ENCODE measurements around the gene NPIPB6. TPM values are rescaled to one million over a fixed set of nuclear protein-coding genes. Genes with fewer than 3 reads are reported as not detected.
"Not testable (repeated sequence)": the region's sequence is repeated elsewhere in the genome, so short reads cannot be mapped to it uniquely, and the experiment has no call there.

Gene NPIPB6
- total RNA-seq: 1.00 TPM

DNA sequence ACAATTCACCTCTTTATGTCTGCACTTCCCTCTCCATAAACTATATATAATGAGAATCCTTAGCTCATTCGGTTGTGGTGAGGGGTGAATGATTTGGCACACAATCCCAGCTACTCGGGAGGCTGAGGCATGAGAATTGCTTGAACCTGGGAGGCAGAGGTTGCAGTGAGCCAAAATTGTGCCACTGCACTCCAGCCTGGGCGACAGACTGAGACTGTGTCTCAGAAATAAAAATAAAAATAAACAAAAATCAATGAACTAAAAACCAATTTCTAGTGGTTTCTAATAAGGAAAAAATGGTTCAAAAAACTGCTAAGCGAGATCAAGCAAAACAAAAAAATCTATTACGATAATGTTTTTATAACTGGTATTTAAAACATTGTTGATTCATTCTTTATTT lies at the start of gene NPIPB6:
NPIPB6 (minus strand) TSS at position 101 of the 400 bp plus-strand sequence. CDS start 686 bp downstream, outside the sequence.
- ATAC-seq: not testable (repeated sequence)

DNA sequence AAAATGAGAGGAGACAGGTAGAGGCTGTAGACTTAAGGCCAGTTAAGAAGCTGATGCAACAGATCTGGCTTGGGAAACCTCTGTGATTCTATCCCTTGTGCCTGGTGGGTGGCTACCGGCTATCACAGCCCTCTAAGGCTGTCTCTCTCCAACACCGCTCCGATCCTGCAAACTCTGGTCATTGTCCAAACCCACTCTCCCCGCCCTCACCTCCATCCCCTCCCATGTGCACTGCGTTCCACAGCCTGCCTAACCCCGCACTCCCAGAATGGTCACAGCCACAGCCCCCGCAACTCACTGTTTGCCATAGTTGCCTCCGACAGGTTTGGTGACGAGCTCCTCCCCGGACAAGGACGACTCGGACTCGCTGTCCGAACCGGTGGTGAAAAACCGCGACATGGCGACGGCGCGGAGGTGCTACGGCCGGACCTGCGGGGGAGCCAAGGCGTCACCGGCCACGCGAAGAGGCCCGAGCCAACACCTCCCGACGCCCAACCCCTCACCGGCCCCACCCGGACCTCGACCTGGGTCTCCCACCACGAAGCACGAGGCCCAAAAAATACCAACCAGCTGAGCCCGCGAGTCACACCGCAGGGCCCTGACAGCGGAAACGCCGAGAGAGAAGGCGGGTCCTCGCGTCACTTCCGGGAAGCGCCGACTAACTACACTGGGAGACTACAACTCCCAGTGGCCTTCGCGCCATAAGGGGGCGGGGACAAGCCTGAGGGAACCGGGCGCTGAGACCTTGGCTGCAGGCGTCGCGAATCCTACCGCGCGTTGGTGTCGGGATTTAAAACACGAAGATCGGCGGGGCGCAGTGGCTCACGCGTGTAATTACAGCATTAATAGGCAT lies 40.1 kb upstream of the NPIPB6 start, which contains the start of gene EIF3CL:
EIF3CL (minus strand) TSS at position 622 of the 853 bp plus-strand sequence; CDS start at position 399, 223 bp downstream.
- peak; percentile 99 for ATAC-seq

DNA sequence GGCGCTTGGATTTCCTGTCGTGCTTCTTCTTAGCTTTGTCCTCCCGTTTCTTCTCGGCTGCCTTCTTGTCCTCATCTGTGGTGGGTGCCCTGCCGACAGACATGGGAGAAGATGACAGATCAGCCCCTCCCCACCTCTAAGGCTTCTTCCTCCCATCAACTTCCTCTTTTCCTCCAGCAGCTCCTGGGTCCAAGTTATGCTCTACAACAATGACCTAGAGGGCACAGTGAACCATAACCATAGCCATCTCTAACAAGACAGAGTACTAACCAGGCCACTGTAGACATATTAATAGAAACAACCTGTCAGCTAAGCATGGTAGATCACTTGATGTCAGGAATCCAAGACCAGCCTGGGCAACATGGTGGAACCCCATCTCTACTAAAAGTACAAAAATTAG lies 28.7 kb upstream of the NPIPB6 start:
- ATAC-seq: not testable (repeated sequence)

DNA sequence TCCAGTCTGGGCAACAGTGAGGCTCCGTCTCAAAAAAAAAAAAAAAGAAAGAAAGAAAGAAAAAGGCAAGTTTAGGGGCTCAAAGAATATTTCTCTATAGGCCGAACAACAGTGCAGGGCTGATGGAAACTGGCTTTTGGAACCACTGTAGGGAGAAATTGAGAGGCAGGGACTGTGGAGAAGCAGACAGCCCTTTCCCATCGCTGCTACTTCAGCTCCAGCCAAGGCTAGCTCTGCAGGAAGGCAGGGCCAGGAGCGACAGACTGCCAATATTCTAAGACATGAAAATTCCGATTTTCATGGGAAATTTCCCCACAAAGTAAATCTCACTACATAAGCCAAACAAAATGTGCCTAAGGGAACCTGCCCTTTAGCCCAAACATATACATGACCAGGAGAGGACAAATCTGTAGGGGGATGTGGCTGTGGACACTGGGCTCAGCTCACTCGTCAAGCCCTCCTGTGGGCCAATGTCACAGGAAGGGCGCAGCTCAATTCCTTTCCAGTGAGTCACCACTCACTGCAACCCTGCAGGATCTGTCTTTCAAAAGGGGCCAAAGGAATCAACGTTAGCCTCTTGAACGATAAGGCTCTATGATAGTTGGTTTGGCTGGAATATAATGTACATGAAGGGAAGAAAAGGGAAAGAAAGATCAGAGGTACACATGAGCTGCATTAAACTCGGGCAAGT lies 19.0 kb upstream of the NPIPB6 start:
- ATAC-seq: not testable (repeated sequence)

DNA sequence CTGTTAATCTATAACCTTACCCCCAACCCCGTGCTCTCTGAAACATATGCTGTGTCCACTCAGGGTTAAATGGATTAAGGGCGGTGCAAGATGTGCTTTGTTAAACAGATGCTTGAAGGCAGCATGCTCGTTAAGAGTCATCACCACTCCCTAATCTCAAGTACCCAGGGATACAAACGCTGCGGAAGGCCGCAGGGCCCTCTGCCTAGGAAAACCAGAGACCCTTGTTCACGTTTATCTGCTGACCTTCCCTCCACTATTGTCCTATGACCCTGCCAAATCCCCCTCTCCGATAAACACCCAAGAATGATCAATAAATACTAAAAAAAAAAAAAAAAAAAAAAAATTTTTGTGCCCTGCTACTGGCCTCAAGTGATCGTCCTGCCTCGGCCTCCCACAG lies 14.5 kb upstream of the NPIPB6 start:
- not testable (repeated sequence) for ATAC-seq

DNA sequence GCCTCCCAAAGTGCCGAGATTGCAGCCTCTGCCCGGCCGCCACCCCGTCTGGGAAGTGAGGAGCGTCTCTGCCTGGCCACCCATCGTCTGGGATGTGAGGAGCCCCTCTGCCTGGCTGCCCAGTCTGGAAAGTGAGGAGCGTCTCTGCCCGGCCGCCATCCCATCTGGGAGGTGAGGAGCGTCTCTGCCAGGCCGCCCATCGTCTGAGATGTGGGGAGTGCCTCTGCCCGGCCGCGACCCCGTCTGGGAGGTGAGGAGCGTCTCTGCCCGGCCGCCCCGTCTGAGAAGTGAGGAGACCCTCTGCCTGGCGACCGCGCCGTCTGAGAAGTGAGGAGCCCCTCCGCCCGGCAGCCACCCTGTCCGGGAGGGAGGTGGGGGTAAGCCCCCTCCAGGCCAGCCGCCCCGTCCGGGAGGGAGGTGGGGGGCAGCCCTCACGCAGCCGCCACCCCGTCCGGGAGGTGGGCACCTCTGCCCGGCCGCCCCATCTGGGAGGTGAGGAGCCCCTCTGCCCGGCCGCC lies 13.9 kb upstream of the NPIPB6 start:
- ATAC-seq: not testable (repeated sequence)

DNA sequence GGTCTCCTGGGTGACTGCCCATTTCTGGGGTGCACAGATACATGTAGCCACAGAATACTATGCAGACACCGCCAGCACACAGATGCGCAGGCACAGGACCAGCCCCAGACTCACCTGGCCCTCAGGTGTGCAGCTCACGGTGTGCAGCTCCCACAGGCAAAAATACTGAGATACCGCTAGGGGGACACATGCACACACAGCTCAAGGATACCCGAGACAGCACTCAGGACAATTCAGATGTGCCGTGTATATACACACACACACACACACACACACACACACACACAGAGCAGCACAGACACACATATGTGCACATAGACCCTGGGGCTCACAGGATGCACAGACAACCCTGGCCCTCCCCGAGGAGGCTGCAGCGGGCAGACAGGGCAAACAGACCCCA lies 11.8 kb upstream of the NPIPB6 start:
- peak; percentile 85 for ATAC-seq

DNA sequence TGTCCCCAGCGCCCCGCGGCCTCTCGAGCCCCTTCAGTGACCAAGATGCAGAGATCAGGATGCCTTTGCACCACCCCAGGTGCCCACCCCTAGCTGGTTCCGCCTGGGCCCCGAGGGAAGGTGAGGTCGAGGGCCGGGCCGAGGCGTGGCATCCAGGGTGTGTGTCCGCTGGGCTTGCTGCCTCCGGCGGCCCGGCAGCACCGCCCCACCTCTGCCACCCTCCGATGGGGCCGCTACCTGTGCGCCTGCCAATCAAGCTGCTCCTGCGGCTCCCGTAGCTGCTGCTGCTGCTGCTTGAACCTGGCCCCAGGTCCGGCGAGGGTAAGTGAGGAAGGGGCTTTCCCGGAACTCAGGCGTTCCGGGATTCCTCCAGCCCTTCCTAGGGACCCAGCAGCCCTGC lies 11.0 kb upstream of the NPIPB6 start:
- peak; percentile 43 for ATAC-seq

DNA sequence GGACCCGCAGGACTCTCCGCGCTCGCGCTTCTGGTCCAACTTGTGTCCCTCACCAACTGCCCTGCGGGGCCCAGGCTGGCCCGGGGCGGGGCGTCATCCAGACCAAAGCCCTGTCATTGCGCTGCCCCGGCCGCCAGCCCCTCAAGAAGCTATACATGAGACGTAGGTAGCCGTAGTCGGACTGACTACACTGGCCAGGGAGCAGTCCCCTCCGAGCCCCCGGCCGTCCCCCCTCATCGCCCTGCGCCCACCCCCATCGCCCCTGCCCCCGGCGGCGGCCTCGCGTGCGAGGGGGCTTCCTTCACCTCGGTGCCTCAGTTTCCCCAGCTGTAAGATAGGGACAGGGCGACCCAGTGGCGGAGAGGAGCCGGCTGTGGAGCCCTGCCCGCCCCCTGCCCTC lies 4.6 kb upstream of the NPIPB6 start:
- peak; percentile 19 for ATAC-seq

DNA sequence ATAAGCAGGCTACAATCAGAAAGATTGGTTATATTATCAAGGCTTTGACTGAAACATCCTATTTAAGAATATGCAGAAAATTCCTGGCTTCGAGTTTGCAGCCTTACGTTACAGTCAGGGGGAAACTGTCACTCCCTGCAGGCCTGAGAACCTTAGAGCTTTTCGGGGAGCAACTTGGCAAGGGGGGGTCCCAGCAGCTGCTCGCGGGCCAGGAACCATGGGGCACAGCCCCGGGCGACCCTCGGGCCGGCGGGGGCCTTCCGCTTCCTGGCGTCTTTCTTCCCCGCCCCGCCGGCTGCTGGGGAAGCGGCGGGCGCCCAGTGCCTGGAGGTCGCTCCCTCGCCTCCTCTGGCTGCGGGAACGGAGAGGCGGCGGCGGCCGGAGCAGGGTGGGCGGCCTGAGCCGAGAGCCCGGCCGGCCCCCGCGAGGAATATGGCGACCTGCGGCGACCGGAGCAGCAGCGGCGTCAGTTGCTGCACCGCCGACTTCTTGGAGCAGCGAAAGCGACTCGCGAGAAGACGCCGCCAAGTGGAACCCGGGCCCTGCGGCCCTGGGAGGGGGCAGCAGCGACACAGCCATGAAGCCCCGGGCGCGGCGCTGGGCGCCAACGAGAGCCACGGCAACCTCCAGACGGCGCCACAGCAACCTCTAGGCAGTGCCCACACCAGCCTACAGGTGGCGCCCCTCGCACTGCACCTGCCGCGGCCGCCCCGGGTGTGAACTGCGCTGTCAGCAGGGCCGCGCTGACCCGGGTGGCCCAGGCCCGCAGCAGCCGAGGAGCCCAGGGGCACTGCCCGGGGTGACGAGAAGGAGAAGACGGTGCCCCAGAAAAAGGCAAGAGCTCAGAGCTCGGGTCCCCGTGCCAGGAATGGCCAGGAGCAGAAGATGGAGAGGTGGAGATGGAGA lies 1.2 kb upstream of the NPIPB6 start:
- peak; percentile 98 for ATAC-seq

DNA sequence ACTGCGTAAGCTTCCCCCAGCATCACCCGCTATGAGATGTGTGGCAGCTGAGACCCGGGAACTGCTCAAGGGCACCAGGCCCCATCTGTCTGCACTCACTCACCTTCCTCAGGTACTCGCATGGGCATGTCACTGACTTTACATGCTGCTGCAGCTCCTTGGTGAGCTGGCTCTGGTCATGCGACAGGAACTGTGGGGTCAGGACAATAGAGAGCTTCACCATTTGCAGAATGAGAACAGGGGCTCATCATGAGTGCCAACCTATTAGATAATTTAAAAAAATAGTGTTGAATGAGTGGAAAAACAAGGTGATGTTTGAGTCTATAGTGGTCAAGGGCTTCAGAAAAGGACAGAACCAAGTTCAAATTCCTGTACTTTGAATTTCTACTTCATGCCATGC lies 708 bp downstream of the NPIPB6 start:
- ATAC-seq: not testable (repeated sequence)

DNA sequence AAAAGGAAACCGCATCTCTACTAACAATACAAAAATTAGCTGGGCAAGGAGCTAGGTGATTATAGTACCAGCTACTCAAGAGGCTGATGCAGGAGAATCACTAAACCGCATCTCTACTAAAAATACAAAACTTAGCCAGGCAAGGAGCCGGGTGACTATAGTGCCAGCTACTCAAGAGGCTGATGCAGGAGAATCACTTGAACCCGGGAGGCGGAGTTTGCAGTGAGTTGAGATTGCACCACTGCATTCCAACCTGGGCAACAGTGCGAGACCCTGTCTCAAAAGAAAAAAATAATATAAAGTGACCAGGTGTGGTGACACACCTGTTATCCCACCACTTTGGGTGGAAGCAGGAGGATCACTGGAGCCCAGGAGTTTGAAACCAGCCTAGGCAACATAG lies 25.1 kb downstream of the NPIPB6 start:
- ATAC-seq: not testable (repeated sequence)

DNA sequence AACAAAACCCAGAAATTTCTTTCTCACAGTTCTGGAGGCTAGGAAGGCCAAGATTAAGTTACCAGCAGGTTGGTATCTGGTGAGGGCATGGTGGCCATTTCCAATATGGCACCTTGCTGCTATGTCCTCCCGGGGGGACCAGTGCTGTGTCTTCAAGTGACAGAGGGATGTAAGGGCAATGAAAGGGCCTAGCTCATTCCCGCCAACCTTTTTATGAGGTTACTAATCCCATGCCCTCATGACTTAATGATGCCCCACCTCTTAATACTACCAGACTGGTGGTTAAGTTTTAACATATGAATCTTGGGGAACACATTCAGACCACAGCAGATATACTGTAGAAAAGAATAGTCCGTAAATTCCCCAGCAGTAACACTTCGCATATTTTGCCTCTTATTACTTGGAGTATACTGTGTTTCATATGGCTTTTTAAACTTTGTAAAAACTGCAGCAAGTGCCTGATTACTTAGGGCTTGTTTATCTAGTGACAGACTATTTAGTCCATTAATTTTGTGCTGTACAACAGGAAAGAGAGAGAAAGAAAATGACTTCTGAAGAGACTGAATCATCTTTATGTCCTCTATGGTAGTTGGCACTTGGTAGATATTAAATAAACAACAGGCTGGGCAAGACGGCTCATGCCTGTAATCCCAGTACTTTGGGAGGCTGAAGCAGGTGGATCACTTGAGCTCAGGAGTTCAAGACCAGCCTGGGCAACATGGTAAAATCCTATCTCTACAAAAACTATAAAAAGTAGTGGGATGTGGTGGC lies 26.2 kb downstream of the NPIPB6 start:
- peak; percentile 92 for ATAC-seq

DNA sequence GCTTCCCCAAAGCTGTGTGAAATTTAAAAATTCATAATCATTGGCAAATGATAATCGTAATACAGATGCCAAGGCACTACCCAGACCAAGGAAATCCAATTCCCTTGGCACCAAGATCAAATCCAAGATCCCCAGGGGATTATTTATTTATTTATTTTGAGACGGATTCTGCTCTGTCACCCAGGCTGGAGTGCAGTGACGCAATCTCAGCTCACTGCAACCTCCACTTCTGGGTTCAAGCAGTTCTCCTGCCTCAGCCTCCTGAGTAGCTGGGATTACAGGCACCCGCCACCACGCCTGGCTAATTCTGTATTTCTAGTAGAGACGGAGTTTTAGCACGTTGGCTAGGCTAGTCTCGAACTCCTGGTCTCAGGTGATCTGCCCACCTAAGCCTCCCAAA lies 27.6 kb downstream of the NPIPB6 start:
- not testable (repeated sequence) for ATAC-seq

DNA sequence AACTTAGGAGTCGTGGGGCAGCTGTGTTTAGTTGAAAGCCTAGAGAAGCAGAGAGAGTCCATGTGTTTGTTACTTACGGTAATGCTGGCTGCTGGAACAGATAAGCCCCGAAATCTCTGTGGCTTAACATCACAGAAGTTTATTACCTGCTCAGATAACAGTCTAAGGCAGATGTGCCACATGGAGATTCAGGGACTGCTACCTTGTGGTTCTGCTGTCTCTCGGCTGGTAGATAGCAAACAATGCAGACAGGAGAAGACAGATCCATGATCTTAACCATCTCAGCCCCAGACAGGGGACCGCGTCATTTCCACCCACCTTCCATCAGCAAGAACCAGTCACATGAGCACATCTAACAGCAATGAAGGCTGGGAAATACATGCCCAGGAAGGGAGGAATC lies 30.7 kb downstream of the NPIPB6 start:
- ATAC-seq: not testable (repeated sequence)

DNA sequence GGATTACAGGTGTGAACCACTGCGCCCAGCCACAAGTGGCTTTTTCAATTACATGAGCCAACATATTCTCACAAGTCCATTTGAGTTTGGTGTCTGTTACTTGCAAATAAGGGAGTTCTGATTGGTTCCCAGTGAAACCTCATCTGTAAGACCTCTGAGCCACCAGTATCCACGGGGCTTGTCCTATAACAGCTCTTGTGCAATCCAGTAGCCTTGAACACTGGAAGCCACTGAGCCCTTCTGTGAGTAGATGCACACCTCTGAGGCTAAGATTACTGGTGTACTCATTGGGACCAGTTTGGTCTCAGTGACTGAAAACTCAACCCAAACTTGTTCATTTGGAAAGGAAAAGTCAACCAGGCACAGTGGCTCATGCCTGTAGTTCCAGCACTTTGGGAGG lies 32.3 kb downstream of the NPIPB6 start:
- ATAC-seq: peak; percentile 46

DNA sequence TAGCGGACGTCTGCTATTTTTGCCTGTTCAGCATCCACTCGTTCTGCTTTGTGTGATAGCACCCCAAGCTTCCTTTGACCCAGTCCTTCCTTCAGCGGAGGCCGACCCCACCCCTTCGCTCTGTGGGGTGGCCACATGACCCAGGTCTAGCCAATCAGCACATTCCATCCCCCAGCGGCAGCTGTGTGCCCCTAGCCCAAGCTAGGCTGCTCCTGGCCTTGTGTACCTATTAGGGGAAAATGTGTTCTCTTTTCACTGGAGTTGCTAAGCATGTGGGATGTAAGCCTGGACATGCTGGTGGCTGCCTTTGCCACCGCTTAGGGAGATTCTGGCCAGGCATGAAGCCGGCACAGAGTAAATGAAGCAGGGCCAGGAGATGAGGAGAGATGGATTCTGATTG lies 33.1 kb downstream of the NPIPB6 start:
- ATAC-seq: peak; percentile 54

DNA sequence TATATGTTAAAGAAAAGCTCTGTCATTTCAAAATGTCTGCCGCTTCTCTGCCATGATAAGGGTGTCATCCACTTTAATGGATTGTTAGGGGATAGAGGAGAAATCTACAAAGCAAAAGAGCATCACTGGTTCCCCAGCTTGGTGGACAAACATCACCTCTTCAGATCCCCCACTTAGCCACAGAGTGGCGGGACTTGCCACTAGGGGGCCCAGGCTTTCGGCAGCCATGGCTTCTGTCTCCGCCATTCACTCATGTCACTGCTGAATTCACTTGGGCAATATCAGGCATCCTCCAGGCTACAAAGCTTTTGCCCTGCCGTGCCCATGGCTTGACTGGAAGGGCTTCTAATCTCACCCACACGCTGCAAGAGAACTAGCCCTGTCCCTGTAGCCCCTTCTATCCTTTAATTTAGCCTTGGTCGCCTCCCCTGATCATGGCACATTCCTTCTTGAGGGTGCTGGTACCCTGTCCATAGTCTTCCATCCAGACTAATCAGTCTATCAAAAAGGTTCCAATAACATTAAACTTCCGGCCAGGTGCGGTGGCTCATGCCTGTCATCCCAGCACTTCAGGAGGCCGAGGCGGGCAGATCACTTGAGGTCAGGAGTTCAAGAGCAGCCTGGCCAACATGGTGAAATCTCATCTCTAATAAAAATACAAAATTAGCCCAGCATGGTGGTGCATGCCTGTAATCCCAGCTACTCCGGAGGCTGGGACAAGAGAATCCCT lies 36.3 kb downstream of the NPIPB6 start:
- ATAC-seq: peak; percentile 44

DNA sequence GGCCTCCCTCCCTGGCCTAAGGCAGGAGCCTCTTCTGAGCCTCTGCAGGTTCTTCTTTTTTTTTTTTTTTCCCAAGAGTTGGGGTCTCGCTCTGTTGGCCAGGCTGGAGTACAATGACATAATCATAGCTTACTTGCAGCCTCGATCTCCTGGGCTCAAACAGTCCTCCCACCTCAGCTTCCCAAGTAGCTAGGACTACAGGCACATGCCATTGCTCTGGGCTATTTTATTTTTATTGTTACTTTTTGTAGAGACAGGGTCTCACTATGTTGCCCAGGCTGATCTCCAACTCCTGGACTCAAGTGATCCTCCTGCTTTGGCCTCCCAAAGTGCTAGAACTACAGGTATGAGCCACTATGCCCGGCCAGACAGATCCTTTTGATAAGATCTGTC lies 38.4 kb downstream of the NPIPB6 start:
- no peak for ATAC-seq

DNA sequence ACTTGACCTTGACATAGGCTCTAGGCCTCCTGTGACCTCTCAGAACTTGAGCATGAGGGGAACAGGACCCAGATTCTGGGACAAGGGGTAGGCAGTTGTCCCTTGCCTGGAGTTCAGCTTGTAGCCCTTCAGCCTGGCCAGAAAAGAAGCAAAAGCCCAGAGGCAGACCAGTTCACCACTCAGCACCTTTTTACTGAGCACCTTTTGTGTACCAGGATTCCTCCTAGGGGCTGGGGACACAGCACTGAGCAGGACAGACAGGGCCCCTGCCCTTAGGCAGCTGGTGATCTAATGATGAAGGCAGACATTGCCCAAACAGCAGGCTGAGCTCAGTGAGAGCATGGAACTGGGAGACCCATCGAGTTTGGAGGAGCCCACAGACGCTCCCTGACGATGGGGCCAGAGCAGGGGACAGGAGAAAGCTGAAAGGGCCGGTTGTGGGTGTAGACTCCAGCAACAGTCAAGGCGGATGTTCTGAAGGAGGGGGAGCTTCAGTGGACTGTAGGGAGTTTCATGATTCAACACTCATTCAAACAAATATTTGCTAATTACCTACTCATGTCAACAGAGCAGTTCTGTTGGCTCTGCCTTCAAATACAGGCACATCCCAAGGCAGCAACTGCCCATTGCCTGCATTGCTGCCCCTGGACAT lies 38.9 kb downstream of the NPIPB6 start:
- no peak for ATAC-seq

Data from esophagus mucosa (tissue), 1 donor.